Loucy (cell line): Measurements from ENCODE around the gene APBA3.

ENCODE experiments used
- H2AFZ ChIP-seq: fragments of 200-600 bp; sonication (generic); 2 replicates; pipeline ENCODE4 v1.6.0; 2016; ENCODE audit warnings: antibody characterized with exemption, mild to moderate bottlenecking, low read length, moderate library complexity
- H3F3A ChIP-seq: fragments of 200-600 bp; 2 replicates; pipeline ENCODE4 v1.6.0; 2016; ENCODE audit warnings: antibody characterized with exemption, low read depth, mild to moderate bottlenecking
- H3K27me3 ChIP-seq: fragments of 200-600 bp; sonication (generic); 2 replicates; pipeline ENCODE4 v1.6.1; 2014; ENCODE audit warnings: low read length, mild to moderate bottlenecking; ENCODE audit not compliant: insufficient read depth, poor library complexity, severe bottlenecking
- H3K36me3 ChIP-seq: fragments of 200-600 bp; sonication (generic); 2 replicates; pipeline ENCODE4 v1.6.1; 2016; ENCODE audit warnings: low read length; ENCODE audit not compliant: insufficient read depth
- H3K4me1 ChIP-seq: fragments of 200-600 bp; sonication (generic); 2 replicates; pipeline ENCODE4 v1.5.1; 2014; ENCODE audit warnings: low read length, mild to moderate bottlenecking; ENCODE audit not compliant: insufficient read depth, poor library complexity, severe bottlenecking
- H3K4me2 ChIP-seq: fragments of 200-600 bp; sonication (generic); 2 replicates; pipeline ENCODE4 v1.6.0; 2014; ENCODE audit warnings: antibody characterized with exemption, low read length, low read depth, mild to moderate bottlenecking; ENCODE audit not compliant: poor library complexity, severe bottlenecking
- H3K4me3 ChIP-seq: fragments of 200-600 bp; sonication (generic); 2 replicates; pipeline ENCODE4 v1.5.1; 2014; ENCODE audit warnings: low read length, mild to moderate bottlenecking, mixed read lengths; ENCODE audit not compliant: poor library complexity, severe bottlenecking
- H3K79me2 ChIP-seq: fragments of 200-600 bp; sonication (generic); 2 replicates; pipeline ENCODE4 v1.6.1; 2014; ENCODE audit warnings: low read length; ENCODE audit not compliant: insufficient read depth
- H3K9ac ChIP-seq: fragments of 200-600 bp; sonication (generic); 2 replicates; pipeline ENCODE4 v1.6.0; 2014; ENCODE audit warnings: mild to moderate bottlenecking, low read depth, low read length, moderate library complexity; ENCODE audit not compliant: poor library complexity, severe bottlenecking
- H3K9me2 ChIP-seq: fragments of 200-600 bp; sonication (generic); replicated peaks from 2 replicates; pipeline ENCODE4 v1.6.1; 2016; ENCODE audit warnings: low read depth, low read length, mixed read lengths
- H3K9me3 ChIP-seq: fragments of 200-600 bp; sonication (generic); 2 replicates; pipeline ENCODE4 v1.6.1; 2014; ENCODE audit warnings: mild to moderate bottlenecking, antibody characterized with exemption, low read length, low read depth; ENCODE audit not compliant: insufficient read depth
- H4K20me1 ChIP-seq: fragments of 200-600 bp; sonication (generic); 2 replicates; pipeline ENCODE4 v1.6.0; 2014; ENCODE audit warnings: antibody characterized with exemption, low read length, mild to moderate bottlenecking; ENCODE audit not compliant: insufficient read depth, poor library complexity, severe bottlenecking
- CTCF ChIP-seq: fragments of 200-600 bp; sonication (generic); conservative IDR thresholded peaks from 2 replicates; pipeline ENCODE4 v1.5.1; 2014; ENCODE audit warnings: mild to moderate bottlenecking, antibody characterized with exemption, low read length
- EZH2phosphoT487 ChIP-seq: fragments of 200-600 bp; IDR thresholded peaks from 2 replicates; pipeline ENCODE4 v1.6.1; 2018; ENCODE audit warnings: antibody characterized with exemption, mild to moderate bottlenecking, moderate library complexity, borderline replicate concordance

The APBA3 gene

GRCh38 chr19:3738477-3739220, 22.8 kb downstream of the APBA3 start:
- Histone ChIP-seq H3K4me3 (no peak overlapping the region), H3K9me2 (no peaks in the 10 kb centered on the region), H3K4me1 (no peaks in the 10 kb centered on the region), H3K9ac (no peak overlapping the region), H3K4me2 (no peak overlapping the region), H2AFZ (no peak overlapping the region), H3K27me3 (no peaks in the 10 kb centered on the region), H3K9me3 (no peaks in the 10 kb centered on the region), H3K36me3 (no peaks in the 10 kb centered on the region), H3K79me2 (no peaks in the 10 kb centered on the region), H3F3A (no peaks in the 10 kb centered on the region), H4K20me1 (no peaks in the 10 kb centered on the region)
- TF ChIP-seq CTCF = no peak
- no peak for TF ChIP-seq EZH2phosphoT487

- Histone ChIP-seq H3K9ac (no peak overlapping the region), H3K4me1 (no peaks in the 10 kb centered on the region), H4K20me1 (no peaks in the 10 kb centered on the region), H3K36me3 (no peaks in the 10 kb centered on the region), H3K79me2 (no peaks in the 10 kb centered on the region), H2AFZ (no peak overlapping the region), H3K9me2 (no peaks in the 10 kb centered on the region), H3F3A (no peaks in the 10 kb centered on the region), H3K4me3 (no peak overlapping the region), H3K4me2 (no peak overlapping the region), H3K27me3 (no peaks in the 10 kb centered on the region), H3K9me3 (no peaks in the 10 kb centered on the region)
- TF ChIP-seq EZH2phosphoT487 (no peak), CTCF (no peak)
Measured at GRCh38 chr19:3737487-3738205, 23.8 kb downstream of the APBA3 start.

GRCh38 chr19:3736106-3736724, 25.3 kb downstream of the APBA3 start:
- Histone ChIP-seq H3K36me3 (no peaks in the 10 kb centered on the region), H3K9me2 (no peaks in the 10 kb centered on the region), H3K9ac (no peak overlapping the region), H2AFZ (no peak overlapping the region), H3K27me3 (no peaks in the 10 kb centered on the region), H3K9me3 (no peaks in the 10 kb centered on the region), H3F3A (no peaks in the 10 kb centered on the region), H4K20me1 (no peaks in the 10 kb centered on the region), H3K79me2 (no peaks in the 10 kb centered on the region), H3K4me1 (no peaks in the 10 kb centered on the region), H3K4me2 (no peak overlapping the region), H3K4me3 (no peak overlapping the region)
- no peak for TF ChIP-seq CTCF
- no peak for TF ChIP-seq EZH2phosphoT487
